Stimulated activated CD4-positive, alpha-beta T cell treated with anti-CD3 and anti-CD28 coated beads, TNF-alpha, amount 100 ng/mL, for 4 hours (primary cell): ENCODE data around the gene TENM4.

Experiments
- DNase-seq, 3 experiments: peaks; one replicate each; pipeline ENCODE4 v3.0.0-alpha.2; 2020; ENCODE audit warnings: low read depth in 3 of 3

TENM4 gene

DNA sequence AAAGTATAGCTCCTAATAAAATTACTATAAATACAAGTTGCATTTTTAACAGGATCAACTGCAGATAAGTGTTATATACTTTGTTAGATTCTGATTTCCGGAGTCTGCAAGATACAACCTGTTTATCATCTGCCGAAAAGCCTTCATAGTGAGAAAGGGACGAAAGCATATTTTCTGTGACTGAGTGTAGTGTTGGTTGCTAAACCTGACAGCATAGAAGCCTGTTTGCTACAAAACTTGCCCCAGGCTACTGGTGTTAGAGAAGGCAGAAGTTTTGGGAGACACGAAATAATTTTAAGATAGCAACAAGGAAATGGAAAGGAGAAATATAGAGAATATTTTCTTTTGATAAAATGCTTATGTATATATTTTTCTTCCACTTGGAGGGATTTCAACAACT lies 622.6 kb downstream of the TENM4 start:
- DNase-seq = no peak

DNA sequence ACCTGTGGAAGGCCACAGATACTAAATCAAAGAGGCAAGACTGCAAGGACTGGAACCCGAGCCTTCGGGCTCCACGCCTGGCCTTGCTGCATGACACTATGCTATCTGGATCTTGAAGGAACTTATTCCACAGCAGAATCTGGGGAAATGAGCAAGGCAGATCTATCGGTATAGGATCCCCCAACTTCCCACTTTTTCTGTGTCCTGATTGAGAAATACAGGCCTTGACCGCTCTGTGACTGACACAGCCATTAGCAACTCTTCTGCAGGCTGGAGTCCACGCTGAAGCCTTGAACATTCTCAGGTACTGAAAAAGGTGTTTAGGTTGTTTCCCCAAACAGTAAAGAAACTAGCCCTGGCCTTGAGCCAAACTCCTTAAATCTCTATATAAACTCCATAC lies 625.0 kb downstream of the TENM4 start:
- DNase-seq = no peak

DNA sequence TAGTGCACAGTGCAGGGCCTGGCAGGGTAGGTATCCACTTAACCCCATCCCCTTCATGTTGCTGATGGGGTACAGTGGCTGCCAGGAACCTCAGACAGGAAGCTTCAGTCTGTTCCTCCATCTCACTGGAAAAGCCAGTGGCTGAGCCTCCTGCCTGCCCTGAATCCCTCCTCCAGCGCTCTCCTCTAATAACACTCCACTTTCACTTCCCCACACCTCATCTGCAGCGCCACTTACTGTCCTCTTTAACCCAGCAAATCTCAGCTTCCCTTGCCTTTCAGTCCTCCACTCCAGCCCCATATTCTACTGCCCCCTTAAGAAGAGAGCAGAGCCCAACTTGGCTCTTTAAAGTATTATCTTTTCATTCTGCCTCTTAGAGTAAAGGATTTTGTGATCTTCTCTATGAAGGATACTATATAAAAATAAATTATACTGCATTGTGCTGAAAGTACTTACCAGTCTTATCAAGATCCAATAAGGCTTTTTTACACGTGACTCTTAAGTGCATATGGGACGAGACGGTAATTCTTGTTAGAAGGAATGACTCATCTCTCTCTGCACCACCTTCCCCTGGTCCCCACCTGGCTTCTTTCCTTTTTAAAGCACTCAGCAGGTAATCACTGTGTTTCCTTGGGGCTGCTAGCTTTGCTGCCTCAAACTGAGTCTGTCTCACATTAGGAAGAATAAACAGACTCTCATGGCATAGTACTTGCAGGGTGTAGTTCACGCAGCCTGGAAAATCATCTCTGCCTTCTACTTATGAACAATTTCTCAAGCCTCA lies 628.1 kb downstream of the TENM4 start:
- DNase-seq = no peak

DNA sequence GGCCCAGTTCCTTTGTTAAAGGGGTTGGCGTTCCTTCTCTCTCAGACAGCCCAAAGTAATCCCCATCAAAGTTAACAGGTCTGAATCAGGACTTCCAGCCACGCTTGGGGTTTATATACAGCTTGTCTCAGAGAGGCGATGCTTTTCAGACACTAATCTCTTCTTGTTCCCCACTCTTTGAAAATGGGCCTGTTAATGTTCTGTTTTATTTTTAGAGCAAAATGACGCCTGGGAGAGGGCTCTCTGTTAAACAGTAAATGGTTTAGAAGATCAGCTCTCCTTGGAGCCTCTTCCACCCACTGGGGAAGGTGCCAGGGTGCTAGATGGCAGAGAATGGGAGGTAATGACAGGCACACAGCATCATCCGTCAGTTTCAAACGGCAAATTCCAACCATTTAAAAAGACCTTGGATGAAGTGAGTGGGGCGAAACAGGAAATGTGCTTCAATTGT lies 630.2 kb downstream of the TENM4 start:
- no peak for DNase-seq

DNA sequence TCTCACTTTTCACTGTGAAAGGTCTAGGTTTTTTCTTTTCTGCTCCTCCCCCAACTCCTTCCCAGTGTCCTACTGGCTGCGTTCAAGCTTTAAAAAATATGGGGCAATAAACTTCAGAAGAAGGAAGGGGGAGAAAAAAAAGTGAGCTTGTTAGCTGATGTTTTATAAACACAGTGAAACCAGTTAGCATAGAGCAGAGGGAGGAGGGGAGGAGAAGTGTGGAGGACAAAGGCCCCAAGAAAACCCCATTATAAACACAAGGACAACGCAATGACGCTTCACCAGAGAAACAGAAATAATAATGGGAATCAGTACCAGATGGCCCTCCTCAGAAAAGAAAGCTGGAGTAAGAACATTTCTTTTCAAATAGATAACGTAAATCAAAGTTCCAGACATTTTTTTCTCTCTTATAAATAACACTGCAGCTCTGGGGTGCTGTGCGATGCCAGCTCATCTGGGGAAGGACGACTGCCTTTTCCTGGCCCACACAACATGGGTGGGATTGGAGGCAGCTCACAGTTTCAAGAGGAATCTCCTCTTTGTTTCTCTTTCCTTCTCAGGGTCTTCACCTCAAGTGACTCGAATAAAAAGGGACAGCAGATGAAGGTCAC lies 630.8 kb downstream of the TENM4 start:
- DNase-seq = no peak

DNA sequence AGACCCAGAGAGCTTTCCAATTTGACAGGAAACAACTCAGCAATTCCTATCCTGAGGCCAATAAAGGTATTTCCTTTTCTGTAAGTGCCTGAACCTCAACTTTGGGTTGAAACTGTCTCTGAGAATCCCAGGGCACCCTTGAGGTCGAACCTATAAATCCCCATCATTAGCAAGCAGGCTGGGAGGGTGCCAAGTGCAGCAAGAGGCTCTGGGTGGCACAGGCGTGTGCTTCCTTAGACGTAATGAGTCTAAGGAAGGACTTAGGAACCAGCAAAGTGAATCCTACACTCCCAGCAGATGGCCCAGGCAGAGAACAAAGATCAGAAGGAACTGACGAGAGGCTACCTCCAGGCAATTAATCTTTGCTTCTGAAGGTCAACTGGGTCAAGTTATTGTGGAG lies 631.9 kb downstream of the TENM4 start:
- no peak for DNase-seq

DNA sequence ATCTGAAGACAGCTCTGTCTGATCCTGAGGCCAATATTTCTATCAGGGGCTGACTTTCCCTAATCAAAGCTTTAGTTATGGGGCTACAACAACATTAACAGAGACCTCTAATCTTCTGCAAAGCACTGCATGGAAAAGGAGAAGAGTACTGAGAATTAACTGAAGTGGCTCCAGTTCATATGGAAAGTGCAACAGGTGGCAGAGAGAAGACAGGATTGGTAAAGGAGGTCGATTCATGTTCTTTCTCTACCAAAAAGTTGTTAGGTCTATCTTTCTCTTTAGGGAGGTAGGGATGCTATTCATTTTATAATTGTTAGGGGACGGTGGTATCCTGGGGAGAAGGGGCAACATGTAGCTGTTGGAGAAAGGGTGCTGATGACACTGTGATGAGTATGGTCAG lies 633.5 kb downstream of the TENM4 start:
- DNase-seq = no peak

DNA sequence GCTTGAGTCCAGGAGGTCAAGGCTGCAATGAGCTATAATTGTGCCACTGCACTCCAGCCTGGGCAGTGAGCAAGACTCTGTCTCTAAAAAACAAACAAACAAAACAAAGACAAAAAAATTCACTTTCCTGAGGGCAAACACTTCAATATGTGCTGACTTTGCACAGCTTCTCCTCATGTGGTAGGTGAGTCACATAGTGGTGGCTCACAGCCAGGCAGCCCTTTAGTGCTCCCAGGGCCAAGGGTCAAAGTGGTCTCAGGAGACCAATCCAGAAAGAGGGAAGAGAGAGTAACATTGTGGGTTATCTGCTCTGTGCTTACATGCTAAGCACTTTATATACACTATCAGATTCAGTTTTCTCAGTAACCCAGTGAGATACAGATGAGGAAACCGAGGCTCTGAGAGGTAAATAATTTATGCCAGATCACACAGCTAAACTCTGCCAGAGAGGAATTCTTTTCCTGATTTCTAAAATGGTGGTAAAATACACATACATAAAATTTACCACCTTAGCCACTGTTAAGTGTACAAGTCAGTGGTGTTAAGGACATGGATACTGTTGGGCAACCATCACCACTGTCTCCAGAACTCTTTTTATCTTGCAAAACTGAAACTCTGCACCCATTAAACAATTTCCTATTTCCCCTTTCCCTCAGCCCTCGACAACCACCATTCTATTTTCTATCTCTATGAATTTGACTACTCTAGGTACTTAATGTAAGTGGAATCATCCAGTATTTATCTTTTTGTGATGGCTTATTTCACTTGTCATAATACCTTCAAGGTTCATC lies 634.4 kb downstream of the TENM4 start:
- no peak for DNase-seq

DNA sequence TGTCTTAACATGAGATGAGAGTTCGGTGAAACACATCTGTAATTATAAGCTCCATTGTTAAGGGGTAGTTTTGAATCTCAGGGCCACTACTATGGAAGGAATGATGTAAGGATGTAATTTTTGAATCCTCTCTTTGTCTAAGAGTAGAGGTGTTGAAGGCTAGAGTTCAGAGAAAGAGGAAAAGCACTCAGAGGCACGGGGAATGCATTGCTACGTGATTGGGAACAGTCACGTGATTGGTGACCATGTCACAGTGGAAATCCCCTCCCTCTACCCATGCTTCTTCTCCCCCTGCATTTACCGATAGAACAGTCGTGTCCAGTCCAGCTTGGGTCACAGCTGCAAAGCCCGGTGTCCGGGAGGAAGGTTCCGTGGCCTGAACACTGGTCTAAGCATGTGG lies 635.8 kb downstream of the TENM4 start:
- no peak for DNase-seq

DNA sequence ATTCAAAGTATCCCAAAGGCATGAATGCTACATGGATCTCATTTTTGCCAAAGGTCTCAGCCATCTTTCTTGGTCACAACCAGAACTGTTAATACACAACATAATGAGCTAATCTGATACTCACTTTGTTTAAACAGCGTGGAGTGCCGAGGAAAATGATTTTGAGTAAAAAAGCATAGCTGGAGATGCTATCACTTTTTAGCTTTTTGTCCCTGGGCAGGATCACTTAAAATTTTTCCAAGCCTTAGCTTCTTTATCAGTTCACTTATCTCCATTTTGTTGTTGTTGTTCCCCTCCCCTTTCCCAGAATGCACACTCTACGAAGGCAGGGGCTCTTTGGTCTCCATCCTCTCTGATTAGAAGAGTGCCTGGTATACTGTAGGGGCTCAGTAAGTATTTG lies 636.8 kb downstream of the TENM4 start:
- DNase-seq = no peak

DNA sequence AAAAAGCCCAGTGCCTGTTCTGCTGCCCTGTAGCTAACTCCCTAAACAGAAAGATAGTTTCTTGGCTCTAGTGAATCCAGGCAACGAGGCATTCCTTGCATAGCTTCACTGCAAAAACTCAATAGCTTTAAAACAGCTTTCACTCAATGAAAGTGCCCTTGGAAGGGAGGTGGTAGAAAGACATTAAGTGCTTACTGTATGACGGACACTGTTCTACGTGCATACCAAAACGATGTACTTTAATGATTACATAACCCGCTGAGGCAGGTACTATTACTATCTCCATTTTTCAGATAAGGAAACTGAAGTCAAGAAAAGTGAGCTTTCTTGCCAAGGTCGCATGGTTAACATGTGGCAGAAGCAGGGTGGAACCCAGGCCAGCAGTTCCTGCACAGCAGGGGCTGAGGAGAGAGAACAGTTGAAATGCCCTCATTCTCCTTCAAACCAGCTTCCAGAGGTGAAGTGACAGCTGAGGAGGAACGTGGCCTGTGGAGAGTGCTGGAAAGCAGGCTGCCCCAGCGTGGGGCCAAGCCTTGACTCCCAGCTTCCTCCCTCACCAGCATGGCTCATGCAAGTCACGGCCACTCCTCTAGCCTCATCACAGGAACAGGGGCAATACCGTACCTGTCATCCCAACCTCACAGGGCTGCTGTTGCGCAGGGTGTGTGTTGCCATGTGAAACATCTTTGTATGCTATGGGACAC lies 638.6 kb downstream of the TENM4 start:
- no peak for DNase-seq

DNA sequence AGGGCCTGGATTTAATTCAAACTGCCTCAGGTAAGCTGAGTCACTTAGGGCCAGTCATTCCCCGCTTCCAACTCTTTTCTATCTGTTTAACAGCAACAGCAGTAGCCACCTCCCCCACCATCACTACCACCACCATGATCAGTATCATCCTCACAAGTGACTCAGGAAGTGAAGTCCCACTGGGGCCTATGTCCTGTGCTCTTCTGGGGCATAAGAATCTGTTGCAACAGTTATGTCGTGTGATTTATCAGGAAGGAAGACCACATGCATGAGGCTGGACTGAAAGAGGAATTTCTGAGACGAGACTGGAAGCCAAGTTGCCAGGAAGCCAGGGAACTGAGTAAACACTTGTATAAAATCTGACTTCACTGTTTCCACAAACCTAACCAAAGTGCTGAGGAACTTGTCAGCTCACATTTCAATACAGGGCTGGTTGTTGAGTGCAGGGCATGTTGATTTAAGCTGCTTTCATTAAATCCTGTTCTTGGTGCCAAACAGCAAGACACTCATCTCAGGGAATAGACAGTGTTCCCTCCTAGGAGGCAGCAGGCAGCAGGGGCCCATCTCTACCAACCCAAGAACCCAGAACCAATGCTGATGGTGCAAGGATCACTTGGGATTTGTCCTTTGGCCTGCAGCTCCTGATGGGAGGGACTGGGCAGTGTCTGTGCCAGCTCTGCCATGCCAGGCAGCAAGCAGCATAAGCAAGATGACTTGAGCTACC lies 639.5 kb downstream of the TENM4 start:
- DNase-seq = no peak

DNA sequence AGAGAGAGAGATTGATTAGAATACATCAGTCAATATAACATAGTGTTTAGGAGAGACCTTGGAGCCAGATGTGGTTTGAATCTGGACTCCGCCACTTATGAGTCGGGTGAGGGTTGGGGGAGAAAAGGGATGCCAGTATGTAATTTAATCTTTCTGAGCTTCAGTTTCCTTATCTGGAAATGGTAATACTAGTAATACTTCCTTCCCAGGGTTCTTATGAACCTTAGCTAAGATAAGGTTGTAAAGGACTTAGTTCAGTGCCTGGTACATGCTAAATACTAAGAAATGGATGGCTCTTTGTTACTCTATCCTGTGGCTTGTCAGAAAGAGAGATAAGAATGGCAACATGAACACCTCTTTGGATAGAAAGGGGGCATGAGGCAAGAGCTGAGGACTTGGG lies 640.1 kb downstream of the TENM4 start:
- DNase-seq = no peak

DNA sequence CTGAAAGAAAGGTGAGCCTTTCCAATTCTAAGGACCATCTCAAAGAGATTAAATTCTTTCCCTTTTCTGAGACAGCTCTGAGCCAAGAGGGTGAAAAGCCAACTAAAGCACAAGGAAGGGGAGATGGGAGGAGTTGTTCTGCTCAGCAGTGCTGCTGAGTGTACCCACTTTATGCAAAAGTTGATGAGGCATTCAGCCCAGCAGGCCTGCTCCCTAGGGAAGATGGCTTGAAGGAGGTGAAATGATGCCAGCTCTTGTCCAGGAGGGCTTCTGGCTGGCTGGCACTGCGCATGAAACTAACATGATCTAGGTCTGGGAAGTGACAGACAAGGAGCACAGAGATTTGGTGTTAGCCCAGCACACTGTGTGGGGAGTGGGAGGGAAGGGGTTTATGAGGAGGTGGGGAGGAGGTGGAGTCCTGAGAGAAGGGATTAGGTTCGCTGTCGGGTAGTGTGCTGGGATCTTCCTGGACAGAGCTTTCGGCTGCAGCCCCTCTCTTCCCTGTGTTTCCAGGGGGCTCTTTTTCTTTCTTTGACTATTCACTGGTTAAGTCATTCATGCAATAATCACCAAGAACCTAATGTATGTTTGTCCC lies 640.6 kb downstream of the TENM4 start:
- DNase-seq = no peak

DNA sequence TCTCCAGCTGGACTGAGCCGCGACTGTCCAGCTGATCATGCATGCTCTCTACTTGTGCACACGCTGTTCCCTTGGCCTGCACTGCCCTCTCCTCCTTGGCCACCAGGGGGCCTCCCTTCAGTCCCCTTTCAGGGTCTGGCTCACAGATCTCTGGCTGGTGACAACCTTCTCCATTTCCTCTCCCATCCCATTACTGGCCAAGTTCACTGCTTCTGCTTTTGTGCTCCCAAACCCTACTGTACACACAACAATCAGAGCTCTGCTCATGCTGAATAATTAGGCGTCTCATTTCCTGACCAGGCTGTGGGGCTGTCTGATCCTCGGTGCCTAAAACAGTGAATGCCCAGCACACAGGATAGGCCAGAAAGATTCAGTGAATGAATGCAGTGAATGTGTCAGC lies 642.2 kb downstream of the TENM4 start:
- DNase-seq = no peak

DNA sequence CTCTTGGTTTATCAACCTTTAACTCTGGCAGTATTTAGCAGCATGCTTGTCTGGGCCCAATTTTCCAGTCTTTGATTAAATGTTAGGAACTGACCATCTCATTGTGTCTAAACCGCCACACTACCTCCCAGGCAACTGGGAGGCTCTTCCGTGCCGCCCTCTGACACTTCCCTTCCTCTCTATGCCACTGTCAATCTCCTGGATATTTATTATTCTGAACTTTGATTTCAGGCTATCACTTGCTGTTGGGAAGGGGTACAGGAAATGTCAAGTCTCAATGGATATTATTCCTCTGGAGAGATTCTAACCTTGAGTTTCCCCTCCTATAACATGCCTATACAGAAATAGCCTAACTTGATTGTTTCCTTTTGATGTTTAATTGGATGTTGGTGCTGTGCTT lies 643.3 kb downstream of the TENM4 start:
- no peak for DNase-seq

DNA sequence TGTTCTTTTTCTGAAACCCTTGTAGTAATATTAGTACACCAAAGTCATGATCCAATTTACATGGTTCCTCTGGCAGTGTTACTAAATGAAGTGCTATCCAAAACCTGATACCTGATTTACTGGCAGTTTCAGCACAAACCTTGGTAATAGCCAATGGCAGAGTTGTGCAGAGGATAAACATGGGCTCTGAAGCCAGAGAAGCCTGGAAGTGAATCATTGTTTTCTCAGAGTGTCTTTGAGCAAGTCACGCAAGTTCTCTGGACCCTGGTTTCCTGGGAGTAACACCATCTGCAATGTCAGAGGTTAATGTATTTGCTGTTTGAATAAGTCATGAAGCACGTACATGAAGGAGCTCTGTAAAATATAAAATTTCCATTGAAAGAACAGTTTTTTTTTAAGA lies 643.9 kb downstream of the TENM4 start:
- no peak for DNase-seq

DNA sequence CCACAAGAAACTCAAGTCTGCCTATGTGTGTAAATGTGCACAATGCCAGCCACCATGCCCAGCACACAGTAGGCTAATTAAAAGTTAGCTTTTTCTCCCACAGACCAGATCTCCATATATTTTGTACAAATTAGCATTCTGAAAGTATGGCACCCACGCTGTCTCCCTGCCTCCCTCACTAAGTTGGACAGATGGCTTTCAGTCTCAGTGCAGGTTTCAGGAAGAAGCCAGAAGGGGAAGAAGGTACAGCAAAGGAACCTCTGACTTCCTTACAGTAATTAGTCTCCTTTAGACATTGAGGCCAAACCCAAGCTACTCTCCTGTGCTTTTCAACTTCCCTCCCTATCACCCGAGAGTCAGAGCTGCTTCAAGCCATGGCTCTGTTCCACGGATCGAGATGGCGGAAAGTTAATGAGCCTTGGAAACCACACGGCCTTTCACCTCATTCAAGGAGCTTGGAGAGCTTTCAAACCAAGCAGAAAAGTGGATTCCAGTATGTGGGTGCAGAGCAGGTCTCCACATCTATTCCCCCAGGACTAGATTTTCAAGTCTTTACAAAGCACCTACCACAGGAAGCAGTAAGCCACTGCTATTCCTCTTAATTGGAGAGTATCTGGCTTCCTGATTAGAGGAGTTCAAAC lies 645.1 kb downstream of the TENM4 start:
- no peak for DNase-seq

DNA sequence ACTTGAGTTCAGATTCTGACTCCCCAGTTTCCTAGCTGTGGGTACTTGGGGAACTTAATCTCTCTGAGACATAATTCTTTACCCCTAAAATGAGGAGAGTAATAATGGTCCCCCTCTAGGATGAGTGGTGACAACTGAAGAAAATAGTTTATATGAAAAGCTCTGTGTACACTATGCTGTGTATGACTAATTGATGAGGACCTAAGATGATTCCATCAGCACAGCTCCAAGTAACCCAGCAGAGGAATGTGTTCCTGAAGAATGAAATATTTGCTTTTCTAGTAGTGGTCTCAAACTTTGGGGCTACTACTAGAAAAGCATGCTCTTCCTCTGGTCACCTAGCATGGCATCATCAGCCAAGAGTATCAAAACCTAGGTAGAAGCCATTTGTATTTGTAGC lies 648.9 kb downstream of the TENM4 start:
- no peak for DNase-seq

DNA sequence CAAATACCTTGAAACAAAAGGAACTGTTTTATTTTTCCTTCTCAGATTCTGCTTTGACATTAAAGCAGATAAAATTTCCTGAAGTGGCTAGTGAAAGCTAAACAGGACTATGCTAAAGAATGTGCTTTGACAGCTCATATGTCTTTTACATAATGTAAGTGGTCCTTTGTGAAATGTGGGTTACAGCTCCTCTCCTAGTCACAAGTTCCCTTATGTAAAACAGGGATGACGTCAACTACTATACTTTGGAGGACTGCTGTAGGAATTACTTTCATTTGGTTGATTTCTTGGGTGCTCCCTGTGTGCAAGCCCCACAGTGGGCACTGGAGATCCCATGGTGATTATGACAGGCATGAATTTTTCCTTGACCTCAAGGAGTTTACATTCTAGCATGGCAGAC lies 649.6 kb downstream of the TENM4 start:
- DNase-seq = no peak

DNA sequence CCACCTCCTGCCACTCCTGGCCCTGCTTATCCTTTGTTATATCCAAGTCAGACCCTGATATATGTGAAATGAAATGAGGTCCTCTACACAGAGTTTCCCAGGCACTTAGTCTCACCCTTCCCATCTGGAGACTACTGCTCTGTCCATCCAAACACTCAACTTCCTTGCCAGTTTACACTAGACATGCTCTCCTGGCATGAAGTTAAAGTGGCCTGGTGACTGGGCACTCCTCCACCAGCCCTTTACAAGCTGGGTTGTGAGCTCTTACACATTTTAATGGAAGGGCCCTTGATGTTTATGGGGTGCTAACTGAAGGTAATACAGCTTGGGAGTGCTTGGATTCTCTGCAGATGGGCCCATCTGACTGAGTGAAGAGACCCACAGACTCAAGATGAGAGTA lies 650.0 kb downstream of the TENM4 start:
- DNase-seq = no peak
